SKM-1 treated with dmso at 0.1 percent for 144 hours (cell line): Measurements from ENCODE around the gene TM6SF1.
A peak's percentile ranks its signal among the peaks of the same experiment; 100 is the strongest.
"Not testable (repeated sequence)": the region's sequence is repeated elsewhere in the genome, so short reads cannot be mapped to it uniquely, and the experiment has no call there.

ENCODE experiments used
- DNase-seq: peaks from one replicate; lab custom pipeline; 2025; ENCODE audit not compliant: unreplicated experiment; lab: John Stamatoyannopoulos, UW

TM6SF1 gene

DNA sequence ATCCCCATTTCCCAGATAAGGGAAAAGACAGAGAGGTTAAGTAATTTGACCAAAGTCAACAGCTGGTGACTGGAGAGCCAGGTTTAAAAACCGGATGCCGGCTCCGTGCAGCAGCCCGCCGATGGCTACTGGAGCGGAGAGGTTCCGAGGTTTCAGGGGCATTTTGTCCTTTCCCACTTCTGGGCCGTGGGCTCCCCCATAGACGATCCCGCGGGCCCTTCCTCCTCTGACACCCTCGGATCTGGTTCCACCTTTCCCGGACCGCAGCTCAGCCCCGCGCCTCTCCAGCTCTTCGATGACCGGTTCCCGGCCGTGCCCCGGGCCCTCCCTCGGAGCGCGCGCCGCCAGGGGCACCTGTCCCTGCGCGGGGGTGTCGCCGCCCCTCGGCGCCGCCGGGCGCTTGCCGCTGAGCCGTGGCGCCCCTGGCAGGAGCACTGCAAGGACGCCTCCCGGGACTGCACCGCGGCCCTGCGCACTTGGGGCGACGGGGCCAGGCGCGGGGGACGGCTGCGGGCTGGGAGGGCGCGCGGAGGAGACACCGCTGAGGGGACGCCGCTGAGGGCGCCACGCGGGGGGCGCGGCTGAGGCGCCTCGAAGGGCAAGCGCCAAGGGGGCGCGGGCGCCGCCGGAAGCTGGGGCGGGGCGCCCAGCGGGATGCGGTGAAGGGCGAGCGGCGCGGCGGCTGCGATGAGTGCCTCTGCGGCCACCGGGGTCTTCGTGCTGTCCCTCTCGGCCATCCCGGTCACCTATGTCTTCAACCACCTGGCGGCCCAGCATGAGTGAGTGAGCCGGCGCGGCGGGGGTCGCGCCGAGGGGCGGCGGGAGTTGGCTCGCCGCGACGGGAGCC lies at the start of gene TM6SF1:
Gene TM6SF1, plus strand, starts transcription at position 652 of the 847 bp plus-strand sequence. Its CDS starts 36 bp downstream, at position 688.
- no peak for DNase-seq

DNA sequence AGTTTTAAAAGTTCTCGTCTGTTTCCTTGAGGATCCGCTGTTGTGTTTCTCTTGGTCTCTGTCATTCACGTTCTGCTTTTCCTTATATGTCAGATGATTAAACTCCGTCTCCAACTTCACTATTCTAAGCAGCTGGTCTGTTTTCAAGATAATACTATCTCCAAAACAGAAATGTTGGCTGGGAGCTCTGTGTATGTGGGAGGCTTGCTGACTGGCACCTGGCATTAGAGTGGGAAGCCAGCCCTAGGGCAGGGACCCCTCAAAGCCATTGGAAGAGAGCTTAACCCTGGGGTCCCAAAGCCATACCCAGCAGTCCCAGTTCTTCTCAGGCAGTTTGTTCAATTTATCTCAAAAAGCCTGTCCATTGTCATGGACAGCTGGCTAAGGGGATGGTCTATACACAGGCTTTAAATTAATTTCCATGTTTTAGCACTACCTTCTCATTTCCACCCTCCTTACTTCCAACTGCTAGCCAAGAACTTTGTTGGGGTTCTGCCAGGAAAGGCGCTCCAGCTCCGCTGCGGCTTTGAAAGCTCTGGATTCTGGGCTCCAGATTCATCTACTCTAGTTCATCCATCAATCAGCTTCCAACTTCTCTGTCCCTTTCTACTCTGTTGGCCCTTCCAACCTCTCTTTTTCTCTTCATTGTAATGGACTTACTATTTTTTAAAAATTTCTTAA lies 49.6 kb upstream of the TM6SF1 start:
- no peak for DNase-seq

DNA sequence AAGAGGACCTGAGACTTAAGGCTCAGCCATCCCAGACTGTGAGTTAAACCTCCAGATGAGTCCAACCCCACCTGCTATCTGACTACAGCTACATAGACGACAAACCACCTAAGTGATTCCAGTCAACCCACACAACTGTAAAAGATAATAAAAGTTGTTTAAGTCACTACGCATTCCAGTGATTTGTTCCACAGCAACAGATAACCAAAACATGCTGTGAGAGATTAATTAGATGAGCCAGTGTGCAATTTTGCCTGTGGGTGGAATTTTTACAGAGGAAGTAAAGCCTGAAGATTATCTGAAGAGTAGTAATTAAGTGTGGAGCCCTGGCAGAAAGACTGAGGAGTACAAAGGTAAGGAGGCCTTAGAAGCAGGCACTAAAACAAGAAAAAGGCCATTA lies 45.8 kb upstream of the TM6SF1 start:
- no peak for DNase-seq

DNA sequence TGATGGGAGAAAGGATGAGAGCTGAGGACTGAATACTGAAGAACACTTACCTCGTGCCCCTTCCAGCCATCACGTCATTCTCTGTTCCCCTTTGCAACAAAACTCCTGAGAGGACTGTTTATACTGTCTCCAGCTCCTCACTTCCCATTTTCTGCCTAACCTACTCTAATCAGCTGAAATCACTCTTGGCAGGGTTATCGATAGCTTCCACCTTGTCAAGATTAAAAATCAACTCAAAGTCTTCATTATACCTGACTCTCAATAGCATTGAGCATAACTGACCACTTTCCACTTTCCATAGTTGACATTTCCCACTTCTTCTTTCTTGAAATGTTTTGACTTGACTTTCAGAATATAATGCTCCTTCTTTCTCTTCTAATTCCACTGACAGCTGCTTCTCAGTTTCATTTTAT lies 44.7 kb upstream of the TM6SF1 start:
- DNase-seq, result no peak

DNA sequence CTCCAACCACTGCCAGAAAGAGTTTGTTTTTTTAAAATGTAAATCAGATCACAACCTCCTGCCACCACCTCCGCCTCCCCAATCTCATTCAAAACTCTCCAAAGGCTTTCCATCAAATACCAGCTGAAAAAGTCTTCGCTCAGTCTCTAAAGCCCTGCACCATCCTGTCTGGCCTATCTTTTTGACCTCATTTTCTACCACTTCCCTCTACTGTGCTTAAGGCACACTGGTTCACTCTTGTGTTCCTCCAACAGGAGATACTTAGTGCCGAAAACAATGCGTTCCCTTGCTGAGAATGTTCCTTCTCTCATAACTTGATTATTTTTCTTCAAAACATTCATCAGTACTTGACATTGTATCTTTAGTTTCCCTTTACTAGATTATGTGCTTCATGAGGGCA lies 43.9 kb upstream of the TM6SF1 start:
- no peak for DNase-seq

DNA sequence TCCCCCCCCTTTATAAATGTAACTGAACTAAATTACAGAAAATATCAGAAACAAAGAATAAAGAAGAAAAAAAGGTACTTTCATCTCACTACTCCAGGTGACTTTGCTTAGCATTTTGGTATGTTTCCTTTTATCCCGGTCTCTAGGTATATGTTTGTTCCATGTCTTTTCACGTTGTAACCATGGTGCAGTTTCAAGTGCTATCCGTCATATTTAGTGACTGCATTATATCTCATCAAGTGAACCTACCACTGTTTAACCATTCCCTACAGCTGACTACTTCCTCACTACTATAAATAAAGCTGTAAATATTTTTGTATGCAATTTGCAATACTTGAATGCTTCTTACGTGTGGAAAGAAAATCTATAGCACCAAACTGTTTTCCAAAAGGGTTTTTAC lies 42.6 kb upstream of the TM6SF1 start:
- no peak for DNase-seq

DNA sequence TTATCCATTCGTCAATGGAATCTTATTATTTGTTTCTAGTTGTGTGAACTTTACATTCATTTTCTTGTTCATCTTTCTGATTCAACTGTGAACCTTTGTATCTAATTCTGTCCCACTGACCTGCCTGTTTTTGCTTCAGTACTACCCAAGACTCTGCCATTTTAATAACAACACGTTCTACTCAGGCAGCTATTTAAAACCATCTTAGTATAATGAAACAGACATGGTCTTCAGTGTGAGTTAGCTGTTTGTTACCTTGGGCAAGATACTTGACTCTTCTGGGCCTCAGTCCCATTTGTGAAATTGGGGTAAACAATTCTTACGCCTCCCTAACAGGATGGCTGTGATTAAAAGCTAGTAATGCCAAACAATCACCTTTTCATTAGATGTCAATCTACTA lies 42.0 kb upstream of the TM6SF1 start:
- no peak for DNase-seq

DNA sequence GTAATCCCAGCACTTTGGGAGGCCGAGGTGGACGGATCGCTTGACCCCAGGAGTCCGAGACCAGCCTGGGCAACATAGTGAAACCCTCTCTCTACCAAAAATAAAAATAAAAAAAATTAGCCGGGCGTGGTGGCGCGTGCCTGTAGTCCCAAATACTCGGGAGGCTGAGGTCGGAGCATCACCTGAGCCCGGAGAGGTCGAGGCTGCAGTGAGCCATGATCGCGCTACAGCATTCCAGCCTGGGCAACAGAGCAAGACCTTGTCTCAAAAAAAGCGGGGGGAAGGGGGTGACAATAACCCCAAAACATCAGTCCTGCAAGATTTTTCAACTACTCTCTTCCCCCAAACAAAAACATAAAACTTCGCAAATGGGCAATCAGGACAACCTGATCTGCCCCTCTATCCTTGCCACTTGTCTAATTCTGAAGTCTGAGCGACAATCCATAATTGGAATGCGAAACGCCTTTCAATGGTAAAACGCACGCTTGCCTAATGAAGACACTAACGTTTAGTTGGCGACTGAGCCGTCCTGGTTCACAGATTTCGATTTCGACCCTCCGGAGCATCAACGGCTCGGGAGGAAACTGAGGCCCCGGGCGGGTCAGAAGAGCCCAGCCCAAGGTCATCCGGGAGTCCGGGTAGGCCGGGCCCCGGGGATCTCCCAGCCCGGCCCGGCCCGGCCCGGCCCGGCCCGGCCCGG lies 41.3 kb upstream of the TM6SF1 start:
- DNase-seq, result no peak

DNA sequence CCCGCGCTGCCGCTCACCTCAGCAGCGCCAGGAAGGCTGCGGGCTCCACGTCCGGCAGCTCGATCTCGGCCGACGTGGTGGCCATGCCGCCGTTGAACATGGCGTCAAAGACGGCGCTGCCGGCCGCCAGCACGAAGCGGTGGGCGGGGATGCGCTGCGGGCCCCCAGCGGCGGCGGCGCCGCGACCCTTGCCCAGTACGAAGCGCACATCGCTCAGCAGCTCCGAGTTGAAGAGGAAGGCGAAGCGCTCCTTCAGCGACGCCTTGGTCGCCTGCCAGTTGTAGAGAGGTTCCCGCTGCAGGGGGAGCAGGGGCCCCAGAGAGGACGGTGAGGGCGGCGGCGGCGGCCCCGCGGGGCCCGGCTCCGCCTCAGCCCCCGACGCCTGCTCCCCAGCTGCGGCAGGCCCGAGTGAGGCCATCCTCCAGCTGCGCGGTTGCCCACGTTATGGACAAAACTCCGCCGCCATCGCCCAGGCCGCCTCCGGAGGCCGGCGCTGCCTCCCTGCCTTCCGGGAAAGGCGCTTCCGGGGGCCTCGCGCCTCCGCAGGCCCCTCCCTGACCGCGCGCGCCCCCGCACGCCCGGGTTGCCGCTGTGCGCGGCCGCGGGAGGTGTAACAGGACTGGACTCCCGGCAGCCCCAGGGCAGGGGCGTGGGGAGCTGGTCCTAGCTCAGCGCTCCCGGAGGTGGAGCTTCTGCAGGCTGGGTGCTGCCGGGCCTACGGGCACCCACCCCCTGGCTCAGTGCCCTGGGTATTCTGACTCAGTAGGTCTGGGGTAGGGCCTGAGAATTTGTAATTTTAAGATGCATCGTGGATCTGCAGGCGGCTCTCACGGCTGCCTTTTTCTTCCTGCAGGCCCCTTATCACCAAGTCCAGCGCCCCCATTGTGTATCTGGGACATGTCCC lies 40.5 kb upstream of the TM6SF1 start, which contains the start of gene BTBD1:
Gene BTBD1, minus strand, starts transcription at position 519 of the 904 bp plus-strand sequence. Its CDS starts 101 bp downstream, at position 418.
- DNase-seq, result peak; percentile 89

DNA sequence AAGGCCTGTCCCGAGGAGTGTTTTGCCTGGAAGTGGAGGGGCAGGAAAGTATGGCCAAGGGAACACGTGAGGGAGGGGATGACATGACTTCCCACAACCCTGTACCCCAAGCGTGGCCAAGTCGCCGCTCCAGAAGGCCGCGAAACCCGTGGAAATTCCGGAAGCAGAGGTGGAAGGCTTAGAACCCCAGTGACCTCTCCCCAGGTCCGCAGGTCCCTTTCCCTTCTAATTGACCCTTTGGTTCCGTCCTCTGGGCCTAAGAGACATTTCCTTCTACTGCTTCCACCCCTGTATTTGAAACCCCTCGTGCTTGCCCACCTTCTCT lies 39.8 kb upstream of the TM6SF1 start:
- no peak for DNase-seq

DNA sequence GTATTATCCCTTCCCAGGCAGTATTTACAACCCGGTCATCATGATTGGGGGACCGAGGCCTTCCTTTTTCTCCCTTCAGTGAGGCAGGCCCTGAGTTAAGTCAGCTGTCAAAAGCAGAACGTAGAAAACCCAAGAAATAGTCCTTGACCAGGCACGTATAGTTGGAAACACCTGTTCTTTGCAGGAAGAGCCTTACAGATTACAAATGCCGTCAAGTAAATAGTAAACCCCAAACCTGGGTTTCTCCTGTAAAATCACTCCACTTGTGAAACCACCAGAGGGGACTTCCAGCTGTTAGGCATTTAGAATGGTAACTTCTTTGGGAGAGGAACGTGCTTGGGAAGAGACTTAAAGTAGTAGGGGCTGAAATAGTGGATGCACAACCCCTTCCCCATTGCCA lies 39.4 kb upstream of the TM6SF1 start:
- no peak for DNase-seq

DNA sequence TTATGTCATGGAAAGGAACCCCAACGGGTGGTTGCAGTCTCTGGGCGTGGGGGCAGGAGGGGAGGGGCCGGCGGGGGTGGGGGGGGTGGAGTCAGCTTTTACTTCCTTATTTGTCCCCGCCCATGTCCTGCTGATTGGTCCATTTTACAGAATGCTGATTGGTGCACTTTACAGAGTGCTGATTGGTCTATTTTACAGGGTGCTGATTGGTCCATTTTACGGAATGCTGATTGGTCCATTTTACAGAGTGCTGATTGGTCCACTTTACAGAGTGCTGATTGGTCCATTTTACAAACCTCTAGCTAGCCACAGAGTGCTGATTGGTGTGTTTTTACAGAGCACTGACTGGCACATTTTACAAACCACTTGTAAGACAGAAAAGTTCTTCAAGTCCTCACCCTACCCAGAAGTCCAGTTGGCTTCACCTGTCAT lies 38.2 kb upstream of the TM6SF1 start:
- not testable (repeated sequence) for DNase-seq

DNA sequence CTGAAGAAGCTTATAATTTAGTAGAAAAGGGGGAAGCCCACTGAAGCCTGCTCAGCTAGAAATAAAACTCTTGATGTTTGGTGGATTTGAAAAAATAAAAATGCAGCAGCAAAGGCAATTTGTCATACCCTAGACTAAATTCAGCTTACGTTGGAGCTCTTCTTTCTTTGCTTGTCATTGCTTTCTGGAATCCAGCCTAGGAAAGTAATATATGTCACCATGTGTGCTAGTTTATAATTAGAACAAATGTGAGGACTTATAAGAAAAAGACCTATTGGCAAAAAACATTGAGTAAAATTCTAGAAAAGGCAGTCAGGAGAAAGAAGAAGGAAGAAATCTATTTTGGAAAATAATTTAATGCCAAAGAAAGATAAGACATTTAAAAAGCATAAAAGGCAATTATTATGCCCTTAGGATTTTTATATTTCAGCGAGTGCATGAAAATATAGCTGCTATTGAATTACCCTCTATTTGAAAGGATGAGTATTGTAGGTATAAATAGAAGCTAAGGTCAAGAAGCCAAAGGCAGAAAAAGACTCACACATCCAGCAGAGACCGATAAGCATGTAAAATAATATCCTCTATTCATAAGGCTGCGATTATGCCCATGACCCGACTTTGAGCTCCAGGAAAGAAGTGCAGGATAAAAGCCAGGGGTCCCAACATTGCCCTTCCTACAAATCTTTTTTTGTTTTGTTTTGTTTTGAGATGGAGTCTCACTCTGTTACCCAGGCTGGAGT lies 29.8 kb upstream of the TM6SF1 start:
- DNase-seq, result no peak

DNA sequence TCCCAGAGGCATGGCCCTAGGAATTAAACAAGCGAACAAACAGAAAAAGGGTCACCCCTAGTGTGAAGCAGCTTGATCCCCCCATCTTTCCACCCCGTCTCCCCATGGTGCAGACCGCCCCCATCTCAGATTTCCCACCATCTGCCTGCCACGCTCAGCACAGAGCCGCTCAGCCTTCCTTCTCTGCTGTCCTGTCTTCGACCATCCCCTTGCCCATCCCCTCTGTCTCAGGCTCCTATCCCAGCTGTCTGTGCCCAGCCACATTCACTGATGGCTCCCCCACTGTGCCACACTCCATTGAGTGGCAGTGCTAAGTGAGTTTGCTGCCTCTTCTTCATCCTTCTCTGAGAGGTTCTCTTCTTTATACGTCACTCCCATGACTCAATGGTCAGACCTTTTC lies 28.7 kb upstream of the TM6SF1 start:
- no peak for DNase-seq

DNA sequence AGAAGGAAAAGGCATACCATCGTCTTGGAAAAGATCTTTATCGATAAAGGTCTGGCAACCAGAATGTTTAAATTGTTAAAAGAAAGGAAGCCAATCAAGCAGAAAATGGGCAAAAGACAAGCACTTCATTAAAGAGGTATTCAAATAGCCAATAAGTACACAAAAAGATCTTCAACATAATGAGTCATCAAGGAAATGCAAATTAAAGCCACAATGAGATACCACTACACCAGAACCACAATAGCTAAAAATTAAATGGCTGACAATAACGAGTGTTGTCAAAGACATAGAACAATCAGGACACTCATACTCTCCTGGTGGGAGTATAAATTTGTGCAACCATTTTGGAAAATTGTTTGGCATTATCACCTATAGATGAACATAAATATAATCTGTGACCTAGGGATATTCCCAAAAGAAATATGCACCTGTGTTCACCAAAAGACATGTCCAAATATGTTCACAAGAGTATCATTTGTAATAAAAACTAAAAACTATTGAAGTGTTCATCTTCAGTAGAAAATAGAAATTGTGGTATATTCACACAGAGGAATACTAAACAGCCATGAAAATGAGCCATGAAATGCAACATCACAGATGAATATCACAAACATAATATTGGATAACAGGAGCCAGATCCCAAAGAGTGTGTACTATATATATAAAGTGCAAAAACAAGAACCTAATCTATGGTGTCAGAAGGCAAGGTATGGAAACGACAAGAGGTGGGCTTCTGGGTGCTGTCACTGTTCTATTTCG lies 26.0 kb upstream of the TM6SF1 start:
- no peak for DNase-seq

DNA sequence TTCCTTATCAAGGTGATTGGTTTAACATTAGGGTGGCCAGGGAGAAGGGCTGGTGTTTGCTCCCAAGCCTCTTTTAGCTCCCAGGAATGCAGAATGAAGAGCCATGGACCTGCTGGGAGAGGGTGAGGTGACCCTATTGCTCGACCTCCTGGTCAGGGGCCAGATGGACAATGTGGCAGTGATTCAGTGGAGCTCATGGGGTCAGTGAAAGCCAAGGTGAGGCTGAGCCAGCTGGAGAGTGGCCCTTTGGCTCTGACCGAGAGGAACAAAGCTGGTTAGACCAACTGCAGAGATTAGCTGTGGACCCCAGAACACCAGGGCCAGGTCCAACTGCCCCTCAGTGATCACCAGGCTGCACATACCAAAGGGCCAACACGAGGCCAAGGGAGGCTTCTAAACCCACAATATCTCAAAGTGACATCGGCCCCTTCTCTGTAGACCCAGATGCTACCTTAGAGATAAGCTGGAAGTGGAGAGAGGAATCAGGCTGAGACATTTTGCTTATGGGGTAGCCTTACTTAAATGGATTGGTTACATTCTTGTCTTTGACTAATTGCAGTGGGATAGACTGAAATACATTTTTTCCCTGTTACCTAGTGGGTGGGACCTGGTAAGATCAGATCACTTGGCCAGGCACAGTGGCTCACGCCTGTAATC lies 24.6 kb upstream of the TM6SF1 start:
- no peak for DNase-seq

DNA sequence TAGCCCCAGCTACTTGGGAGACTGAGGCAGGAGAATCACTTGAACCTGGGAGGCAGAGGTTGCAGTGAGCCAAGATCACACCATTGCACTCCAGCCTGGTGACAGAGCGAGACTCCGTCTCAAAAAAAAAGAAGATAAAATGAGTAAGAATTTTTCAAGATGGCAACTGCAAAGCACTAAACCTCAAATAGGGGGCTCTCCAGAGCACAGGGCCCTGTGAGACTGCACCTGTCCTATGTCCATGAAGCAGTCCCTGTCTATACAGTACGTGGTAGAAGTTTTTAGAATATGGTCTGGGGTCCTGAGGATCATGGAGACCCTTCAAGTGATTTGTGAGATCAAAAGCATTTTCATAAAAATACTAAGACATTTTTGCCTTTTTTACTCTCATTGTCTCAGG lies 22.0 kb upstream of the TM6SF1 start:
- DNase-seq, result not testable (repeated sequence)

DNA sequence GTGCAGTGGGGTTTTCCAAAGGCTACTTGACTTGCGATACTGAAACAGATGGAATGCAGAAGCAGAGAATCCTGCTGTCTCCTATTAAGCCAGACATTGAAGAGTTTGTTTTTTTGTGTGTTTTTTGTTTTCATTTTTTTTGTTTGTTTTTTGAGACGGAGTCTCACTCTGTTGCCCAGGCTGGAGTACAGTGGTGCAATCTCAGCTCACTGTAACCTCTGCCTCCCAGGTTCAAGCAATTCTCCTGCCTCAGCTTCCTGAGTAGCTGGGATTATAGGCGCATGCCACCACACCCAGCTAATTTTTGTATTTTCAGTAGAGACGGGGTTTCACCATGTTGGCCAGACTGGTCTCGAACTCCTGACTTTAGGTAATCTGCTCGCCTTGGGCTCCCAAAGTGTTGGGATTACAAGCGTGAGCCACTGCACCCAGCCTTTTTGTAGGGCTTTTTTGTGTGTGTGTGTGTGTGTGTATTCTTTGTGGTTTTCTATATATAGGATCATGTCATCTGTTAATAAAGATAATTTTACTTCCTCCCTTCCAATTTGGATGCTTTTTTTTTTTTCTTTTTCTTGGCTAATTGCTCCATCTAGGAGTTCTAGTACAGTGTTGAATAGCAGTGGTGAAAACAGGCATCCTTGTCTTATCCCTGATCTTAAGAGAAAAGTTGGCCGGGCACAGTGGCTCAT lies 21.4 kb upstream of the TM6SF1 start:
- not testable (repeated sequence) for DNase-seq
